ENCODE data around the gene CDK5RAP3. TPM values are rescaled to one million over a fixed set of nuclear protein-coding genes. Genes with fewer than 3 reads are reported as not detected.
A peak's percentile ranks its signal among the peaks of the same experiment; 100 is the strongest.

The CDK5RAP3 gene
- total and polyA plus RNA-seq, 2 of the 13 experiments (the other 11 are each of a cell fraction or from before 2014, with no cell fraction given), result 128 to 154 TPM

DNA sequence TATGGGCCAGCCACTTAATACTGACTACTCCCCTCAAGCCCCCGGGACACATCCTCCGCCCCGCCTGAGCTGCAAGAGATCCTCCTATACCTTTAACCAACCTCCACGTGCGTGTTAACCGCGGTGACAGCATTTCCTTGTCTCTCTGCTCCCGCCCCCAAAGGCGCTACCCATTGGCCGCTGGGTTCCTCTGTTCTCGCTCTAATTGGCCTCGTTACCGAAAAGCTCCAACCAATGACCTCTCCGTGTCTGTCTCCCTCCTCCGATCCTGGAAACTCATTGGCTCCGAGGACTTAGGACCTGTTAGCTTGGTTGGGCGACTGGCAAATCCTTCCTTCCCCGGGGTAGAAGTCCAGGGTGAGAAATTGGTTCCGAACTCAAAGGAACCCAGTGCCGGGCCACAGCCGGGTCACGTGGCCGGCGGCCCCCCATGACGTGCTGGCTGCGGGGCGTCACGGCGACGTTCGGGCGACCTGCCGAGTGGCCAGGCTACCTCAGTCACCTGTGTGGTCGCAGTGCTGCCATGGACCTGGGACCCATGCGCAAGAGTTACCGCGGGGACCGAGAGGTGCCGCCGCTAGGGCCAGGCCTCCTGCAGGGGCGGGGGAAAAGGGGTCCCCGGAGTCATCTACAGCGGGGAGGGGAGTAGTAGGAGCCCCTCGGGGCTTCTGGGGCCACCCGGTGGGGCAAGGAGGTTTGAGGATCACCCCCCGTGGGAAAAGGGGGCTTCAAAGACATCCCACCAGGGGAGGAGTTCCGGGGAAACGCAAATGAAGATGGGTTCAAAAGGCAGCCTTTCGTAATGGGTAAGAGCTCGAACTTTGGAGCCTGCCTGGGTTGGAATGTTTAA is 29.4 kb upstream of the CDK5RAP3 start, which contains the start of gene PNPO (continued):
- TF ChIP-seq, protein P1, sequence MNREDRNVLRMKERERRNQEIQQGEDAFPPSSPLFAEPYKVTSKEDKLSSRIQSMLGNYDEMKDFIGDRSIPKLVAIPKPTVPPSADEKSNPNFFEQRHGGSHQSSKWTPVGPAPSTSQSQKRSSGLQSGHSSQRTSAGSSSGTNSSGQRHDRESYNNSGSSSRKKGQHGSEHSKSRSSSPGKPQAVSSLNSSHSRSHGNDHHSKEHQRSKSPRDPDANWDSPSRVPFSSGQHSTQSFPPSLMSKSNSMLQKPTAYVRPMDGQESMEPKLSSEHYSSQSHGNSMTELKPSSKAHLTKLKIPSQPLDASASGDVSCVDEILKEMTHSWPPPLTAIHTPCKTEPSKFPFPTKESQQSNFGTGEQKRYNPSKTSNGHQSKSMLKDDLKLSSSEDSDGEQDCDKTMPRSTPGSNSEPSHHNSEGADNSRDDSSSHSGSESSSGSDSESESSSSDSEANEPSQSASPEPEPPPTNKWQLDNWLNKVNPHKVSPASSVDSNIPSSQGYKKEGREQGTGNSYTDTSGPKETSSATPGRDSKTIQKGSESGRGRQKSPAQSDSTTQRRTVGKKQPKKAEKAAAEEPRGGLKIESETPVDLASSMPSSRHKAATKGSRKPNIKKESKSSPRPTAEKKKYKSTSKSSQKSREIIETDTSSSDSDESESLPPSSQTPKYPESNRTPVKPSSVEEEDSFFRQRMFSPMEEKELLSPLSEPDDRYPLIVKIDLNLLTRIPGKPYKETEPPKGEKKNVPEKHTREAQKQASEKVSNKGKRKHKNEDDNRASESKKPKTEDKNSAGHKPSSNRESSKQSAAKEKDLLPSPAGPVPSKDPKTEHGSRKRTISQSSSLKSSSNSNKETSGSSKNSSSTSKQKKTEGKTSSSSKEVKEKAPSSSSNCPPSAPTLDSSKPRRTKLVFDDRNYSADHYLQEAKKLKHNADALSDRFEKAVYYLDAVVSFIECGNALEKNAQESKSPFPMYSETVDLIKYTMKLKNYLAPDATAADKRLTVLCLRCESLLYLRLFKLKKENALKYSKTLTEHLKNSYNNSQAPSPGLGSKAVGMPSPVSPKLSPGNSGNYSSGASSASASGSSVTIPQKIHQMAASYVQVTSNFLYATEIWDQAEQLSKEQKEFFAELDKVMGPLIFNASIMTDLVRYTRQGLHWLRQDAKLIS (CRISPR knock-in tag; IDR thresholded peaks at IDR 0.05), result no peak
- TF ChIP-seq ZNF558 (CRISPR knock-in tag; IDR thresholded peaks at IDR 0.05; ENCODE audit: borderline replicate concordance), result peak; percentile 94; the same call in 1 of the 2 replicates
- TF ChIP-seq ZNF850 (CRISPR knock-in tag; conservative IDR thresholded peaks at IDR 0.05), result peak; percentile 93
- no peak for TF ChIP-seq PLRG1 (conservative IDR thresholded peaks at IDR 0.05)
- TF ChIP-seq ZNF33B (CRISPR knock-in tag; IDR thresholded peaks at IDR 0.05), result no peak; the same call in 1 of the 2 replicates
- peak; percentile 83 for TF ChIP-seq RAD51 (IDR thresholded peaks at IDR 0.05; ENCODE audit: borderline replicate concordance)
- no peak for TF ChIP-seq TBP (CRISPR knock-in tag; IDR thresholded peaks at IDR 0.05)
- TF ChIP-seq NPAS2 (CRISPR knock-in tag; IDR thresholded peaks at IDR 0.05; ENCODE audit: borderline replicate concordance), result no peak
- TF ChIP-seq, protein P2, sequence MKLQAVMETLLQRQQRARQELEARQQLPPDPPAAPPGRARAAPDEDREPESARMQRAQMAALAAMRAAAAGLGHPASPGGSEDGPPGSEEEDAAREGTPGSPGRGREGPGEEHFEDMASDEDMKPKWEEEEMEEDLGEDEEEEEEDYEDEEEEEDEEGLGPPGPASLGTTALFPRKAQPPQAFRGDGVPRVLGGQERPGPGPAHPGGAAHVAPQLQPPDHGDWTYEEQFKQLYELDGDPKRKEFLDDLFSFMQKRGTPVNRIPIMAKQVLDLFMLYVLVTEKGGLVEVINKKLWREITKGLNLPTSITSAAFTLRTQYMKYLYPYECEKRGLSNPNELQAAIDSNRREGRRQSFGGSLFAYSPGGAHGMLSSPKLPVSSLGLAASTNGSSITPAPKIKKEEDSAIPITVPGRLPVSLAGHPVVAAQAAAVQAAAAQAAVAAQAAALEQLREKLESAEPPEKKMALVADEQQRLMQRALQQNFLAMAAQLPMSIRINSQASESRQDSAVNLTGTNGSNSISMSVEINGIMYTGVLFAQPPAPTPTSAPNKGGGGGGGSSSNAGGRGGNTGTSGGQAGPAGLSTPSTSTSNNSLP (IDR thresholded peaks at IDR 0.05; ENCODE audit: low read depth, low read length), result no peak
- no peak for TF ChIP-seq SSRP1 (CRISPR knock-in tag; IDR thresholded peaks at IDR 0.05)
- TF ChIP-seq, protein P3, sequence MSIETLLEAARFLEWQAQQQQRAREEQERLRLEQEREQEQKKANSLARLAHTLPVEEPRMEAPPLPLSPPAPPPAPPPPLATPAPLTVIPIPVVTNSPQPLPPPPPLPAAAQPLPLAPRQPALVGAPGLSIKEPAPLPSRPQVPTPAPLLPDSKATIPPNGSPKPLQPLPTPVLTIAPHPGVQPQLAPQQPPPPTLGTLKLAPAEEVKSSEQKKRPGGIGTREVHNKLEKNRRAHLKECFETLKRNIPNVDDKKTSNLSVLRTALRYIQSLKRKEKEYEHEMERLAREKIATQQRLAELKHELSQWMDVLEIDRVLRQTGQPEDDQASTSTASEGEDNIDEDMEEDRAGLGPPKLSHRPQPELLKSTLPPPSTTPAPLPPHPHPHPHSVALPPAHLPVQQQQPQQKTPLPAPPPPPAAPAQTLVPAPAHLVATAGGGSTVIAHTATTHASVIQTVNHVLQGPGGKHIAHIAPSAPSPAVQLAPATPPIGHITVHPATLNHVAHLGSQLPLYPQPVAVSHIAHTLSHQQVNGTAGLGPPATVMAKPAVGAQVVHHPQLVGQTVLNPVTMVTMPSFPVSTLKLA (IDR thresholded peaks at IDR 0.05), result peak; percentile 74; the same call in 1 of the 2 replicates
- peak; percentile 91; the same call in 1 of the 2 replicates for TF ChIP-seq FLYWCH1 (CRISPR knock-in tag; IDR thresholded peaks at IDR 0.05)
- peak; percentile 80 for TF ChIP-seq IRF2 (CRISPR knock-in tag; IDR thresholded peaks at IDR 0.05)
- peak; percentile 97 for TF ChIP-seq ZNF563 (CRISPR knock-in tag; IDR thresholded peaks at IDR 0.05)
- TF ChIP-seq TOPORS (CRISPR knock-in tag; IDR thresholded peaks at IDR 0.05), result peak; percentile 96
- TF ChIP-seq, protein P4, sequence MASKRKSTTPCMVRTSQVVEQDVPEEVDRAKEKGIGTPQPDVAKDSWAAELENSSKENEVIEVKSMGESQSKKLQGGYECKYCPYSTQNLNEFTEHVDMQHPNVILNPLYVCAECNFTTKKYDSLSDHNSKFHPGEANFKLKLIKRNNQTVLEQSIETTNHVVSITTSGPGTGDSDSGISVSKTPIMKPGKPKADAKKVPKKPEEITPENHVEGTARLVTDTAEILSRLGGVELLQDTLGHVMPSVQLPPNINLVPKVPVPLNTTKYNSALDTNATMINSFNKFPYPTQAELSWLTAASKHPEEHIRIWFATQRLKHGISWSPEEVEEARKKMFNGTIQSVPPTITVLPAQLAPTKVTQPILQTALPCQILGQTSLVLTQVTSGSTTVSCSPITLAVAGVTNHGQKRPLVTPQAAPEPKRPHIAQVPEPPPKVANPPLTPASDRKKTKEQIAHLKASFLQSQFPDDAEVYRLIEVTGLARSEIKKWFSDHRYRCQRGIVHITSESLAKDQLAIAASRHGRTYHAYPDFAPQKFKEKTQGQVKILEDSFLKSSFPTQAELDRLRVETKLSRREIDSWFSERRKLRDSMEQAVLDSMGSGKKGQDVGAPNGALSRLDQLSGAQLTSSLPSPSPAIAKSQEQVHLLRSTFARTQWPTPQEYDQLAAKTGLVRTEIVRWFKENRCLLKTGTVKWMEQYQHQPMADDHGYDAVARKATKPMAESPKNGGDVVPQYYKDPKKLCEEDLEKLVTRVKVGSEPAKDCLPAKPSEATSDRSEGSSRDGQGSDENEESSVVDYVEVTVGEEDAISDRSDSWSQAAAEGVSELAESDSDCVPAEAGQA (IDR thresholded peaks at IDR 0.05; ENCODE audit: low read depth), result no peak; the same call in 1 of the 2 replicates
- TF ChIP-seq, protein P4 (CRISPR knock-in tag; IDR thresholded peaks at IDR 0.05; ENCODE audit: borderline replicate concordance), result no peak; the same call in 1 of the 2 replicates
